ENCODE data around the gene FCRLA. TPM values are rescaled to one million over a fixed set of nuclear protein-coding genes. Genes with fewer than 3 reads are reported as not detected.

Gene FCRLA
- total and polyA plus RNA-seq, 2 donors (not counting 3 experiments of a cell fraction or from before 2014, with no cell fraction given): not detected

DNA sequence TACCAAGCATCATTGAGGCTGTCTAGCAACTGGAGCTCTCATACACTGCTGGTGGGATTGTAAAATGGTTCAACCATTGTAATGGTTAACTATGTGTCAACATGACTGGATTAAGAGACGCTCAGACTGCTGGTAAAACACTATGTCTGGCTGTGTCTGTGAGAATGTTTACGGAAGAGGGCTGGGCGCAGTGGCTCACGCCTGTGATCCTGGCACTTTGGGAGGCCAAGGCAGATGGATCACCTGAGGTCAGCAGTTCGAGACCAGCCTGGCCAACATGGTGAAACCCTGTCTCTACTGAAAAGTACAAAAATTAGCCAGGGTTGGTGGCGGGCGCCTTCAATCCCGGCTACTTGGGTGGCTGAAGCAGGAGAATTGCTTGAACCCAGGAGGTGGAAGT is 4.8 kb upstream of the FCRLA start:
- H3K36me3 ChIP-seq (ENCODE audit: control insufficient read depth in 2 of 2, extremely low read depth in 1 of 2, insufficient read depth in 2 of 2, low read length in 2 of 2): no peaks in the 10 kb centered on the region
- POLR2A ChIA-PET: no interaction called here
- H3K9me1 ChIP-seq (replicated peaks; ENCODE audit: control insufficient read depth, extremely low read depth, insufficient read depth, low read length): no peaks in the 10 kb centered on the region
- no TSS peak for BruUV-seq (replicated peaks)
- no peak for FAIRE-seq
- H2AFZ ChIP-seq (ENCODE audit: low read depth, low read length): no peak overlapping the region
- DNase-seq (ENCODE audit: low read depth, low spot score): no peak
- H3K27ac ChIP-seq (ENCODE audit: insufficient read depth, low read depth, low read length): no peak overlapping the region
- no peak overlapping the region for H3K4me3 ChIP-seq (replicated peaks in 1 of 3; ENCODE audit: insufficient read depth in 1 of 3, low read depth in 1 of 3, low read length in 3 of 3)
- H3K9me3 ChIP-seq (replicated peaks; ENCODE audit: control insufficient read depth, insufficient read depth, low read length): no peaks in the 10 kb centered on the region
- no peak overlapping the region for H3K9ac ChIP-seq (replicated peaks; ENCODE audit: extremely low read depth, insufficient read depth, low read length)
- dilution Hi-C loops (cut with MboI; ENCODE audit: extremely low pct_ligation_motif_present, low sequenced_read_pairs): no loop called here
- CTCF ChIA-PET: interaction anchor here (1.3 kb wide), 1 partner anchor 10 kb away, joined by 3 read pairs; no protein-coding TSS in a partner anchor
- H3K4me2 ChIP-seq (ENCODE audit: insufficient read depth, low read length): no peak overlapping the region
- H3K4me1 ChIP-seq (ENCODE audit: control insufficient read depth, extremely low read depth, insufficient read depth, low read length): no peaks in the 10 kb centered on the region
- TF ChIP-seq GATA2 (IDR thresholded peaks at IDR 0.05; ENCODE audit: insufficient read depth, insufficient read length, low read depth, low read length): no peak
- no peak for TF ChIP-seq FOS (IDR thresholded peaks at IDR 0.05; ENCODE audit: borderline replicate concordance, insufficient read depth, low read length)
- TF ChIP-seq, protein P1, sequence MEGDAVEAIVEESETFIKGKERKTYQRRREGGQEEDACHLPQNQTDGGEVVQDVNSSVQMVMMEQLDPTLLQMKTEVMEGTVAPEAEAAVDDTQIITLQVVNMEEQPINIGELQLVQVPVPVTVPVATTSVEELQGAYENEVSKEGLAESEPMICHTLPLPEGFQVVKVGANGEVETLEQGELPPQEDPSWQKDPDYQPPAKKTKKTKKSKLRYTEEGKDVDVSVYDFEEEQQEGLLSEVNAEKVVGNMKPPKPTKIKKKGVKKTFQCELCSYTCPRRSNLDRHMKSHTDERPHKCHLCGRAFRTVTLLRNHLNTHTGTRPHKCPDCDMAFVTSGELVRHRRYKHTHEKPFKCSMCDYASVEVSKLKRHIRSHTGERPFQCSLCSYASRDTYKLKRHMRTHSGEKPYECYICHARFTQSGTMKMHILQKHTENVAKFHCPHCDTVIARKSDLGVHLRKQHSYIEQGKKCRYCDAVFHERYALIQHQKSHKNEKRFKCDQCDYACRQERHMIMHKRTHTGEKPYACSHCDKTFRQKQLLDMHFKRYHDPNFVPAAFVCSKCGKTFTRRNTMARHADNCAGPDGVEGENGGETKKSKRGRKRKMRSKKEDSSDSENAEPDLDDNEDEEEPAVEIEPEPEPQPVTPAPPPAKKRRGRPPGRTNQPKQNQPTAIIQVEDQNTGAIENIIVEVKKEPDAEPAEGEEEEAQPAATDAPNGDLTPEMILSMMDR (IDR thresholded peaks at IDR 0.05; ENCODE audit: extremely low read depth in 1 of 2, insufficient read depth in 1 of 2, low read depth in 1 of 2, low read length in 2 of 2): no peak
- TF ChIP-seq EZH2 (IDR thresholded peaks at IDR 0.05; ENCODE audit: borderline replicate concordance, low read depth, low read length, severe bottlenecking): no peak
- intact Hi-C loops (cut with micrococcal nuclease): no loop called here
- no peaks in the 10 kb centered on the region for H3K79me2 ChIP-seq (ENCODE audit: control insufficient read depth, insufficient read depth, low read length)
- no peaks in the 10 kb centered on the region for H4K20me1 ChIP-seq (replicated peaks; ENCODE audit: control insufficient read depth, extremely low read depth, insufficient read depth, low read length)
- H3K27me3 ChIP-seq (ENCODE audit: control insufficient read depth in 2 of 2, insufficient read depth in 2 of 2, low read length in 2 of 2): peaks cover 3 to 5% of the 10 kb centered on the region in 2 experiments

DNA sequence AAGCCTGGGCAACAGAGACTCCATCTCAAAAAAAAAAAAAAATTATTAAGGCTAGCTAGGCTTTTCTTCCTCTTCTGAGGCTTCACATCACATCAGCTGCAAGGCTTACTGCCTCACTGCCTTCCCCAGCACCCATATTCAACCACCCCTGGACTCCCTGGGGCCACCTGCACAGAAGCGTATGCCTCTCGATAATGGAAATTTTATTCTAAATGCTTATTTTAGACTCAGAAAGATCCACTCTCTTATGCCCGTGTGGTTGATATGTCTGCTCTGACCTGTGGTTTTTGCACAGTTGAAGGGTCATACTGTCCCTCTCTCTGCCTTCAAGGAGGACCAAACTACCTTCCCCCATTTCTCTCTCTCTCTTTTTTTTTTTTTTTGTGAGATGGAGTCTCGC is 1.5 kb upstream of the FCRLA start:
- Histone ChIP-seq H3K4me1 (ENCODE audit: control insufficient read depth, extremely low read depth, insufficient read depth, low read length) (no peaks in the 10 kb centered on the region), H3K36me3 (ENCODE audit: control insufficient read depth in 2 of 2, extremely low read depth in 1 of 2, insufficient read depth in 2 of 2, low read length in 2 of 2) (no peaks in the 10 kb centered on the region), H3K9me1 (replicated peaks; ENCODE audit: control insufficient read depth, extremely low read depth, insufficient read depth, low read length) (no peaks in the 10 kb centered on the region), H2AFZ (ENCODE audit: low read depth, low read length) (no peak overlapping the region), H3K9me3 (replicated peaks; ENCODE audit: control insufficient read depth, insufficient read depth, low read length) (no peaks in the 10 kb centered on the region), H3K27me3 (ENCODE audit: control insufficient read depth in 2 of 2, insufficient read depth in 2 of 2, low read length in 2 of 2) (peaks cover 5 to 8% of the 10 kb centered on the region in 2 experiments), H3K27ac (ENCODE audit: insufficient read depth, low read depth, low read length) (no peak overlapping the region), H3K4me3 (replicated peaks in 1 of 3; ENCODE audit: insufficient read depth in 1 of 3, low read depth in 1 of 3, low read length in 3 of 3) (no peak overlapping the region), H3K79me2 (ENCODE audit: control insufficient read depth, insufficient read depth, low read length) (no peaks in the 10 kb centered on the region), H3K4me2 (ENCODE audit: insufficient read depth, low read length) (no peak overlapping the region), H3K9ac (replicated peaks; ENCODE audit: extremely low read depth, insufficient read depth, low read length) (no peak overlapping the region), H4K20me1 (replicated peaks; ENCODE audit: control insufficient read depth, extremely low read depth, insufficient read depth, low read length) (no peaks in the 10 kb centered on the region)
- DNase-seq (ENCODE audit: low read depth, low spot score) (no peak), FAIRE-seq (no peak)
- intact Hi-C loops (cut with micrococcal nuclease): no loop called here
- ChIA-PET POLR2A (no interaction called here), CTCF (no interaction called here)
- no peak for TF ChIP-seq FOS (IDR thresholded peaks at IDR 0.05; ENCODE audit: borderline replicate concordance, insufficient read depth, low read length)
- no peak for TF ChIP-seq POLR2A (IDR thresholded peaks at IDR 0.05; ENCODE audit: low read depth, low read length)
- TF ChIP-seq EZH2 (IDR thresholded peaks at IDR 0.05; ENCODE audit: borderline replicate concordance, low read depth, low read length, severe bottlenecking): no peak
- TF ChIP-seq, protein P2, sequence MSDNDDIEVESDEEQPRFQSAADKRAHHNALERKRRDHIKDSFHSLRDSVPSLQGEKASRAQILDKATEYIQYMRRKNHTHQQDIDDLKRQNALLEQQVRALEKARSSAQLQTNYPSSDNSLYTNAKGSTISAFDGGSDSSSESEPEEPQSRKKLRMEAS (IDR thresholded peaks at IDR 0.05; ENCODE audit: insufficient read depth, insufficient read length): no peak
- TF ChIP-seq JUN (IDR thresholded peaks at IDR 0.05; ENCODE audit: borderline replicate concordance, insufficient read depth, insufficient read length, low read depth): no peak
- TF ChIP-seq POLR2AphosphoS5 (IDR thresholded peaks at IDR 0.05; ENCODE audit: insufficient read depth, low read depth, low read length): no peak
- TF ChIP-seq GATA2 (IDR thresholded peaks at IDR 0.05; ENCODE audit: insufficient read depth, insufficient read length, low read depth, low read length): no peak
- TF ChIP-seq, protein P1 (IDR thresholded peaks at IDR 0.05; ENCODE audit: extremely low read depth in 1 of 2, insufficient read depth in 1 of 2, low read depth in 1 of 2, low read length in 2 of 2): no peak
- TF ChIP-seq MYC (IDR thresholded peaks at IDR 0.05; ENCODE audit: low read depth, low read length): no peak
- dilution Hi-C loops (cut with MboI; ENCODE audit: extremely low pct_ligation_motif_present, low sequenced_read_pairs): no loop called here
- BruUV-seq (replicated peaks): no TSS peak

Measured in endothelial cell of umbilical vein (primary cell).